Activated CD4-positive, alpha-beta T cell treated with anti-CD3 and anti-CD28 coated beads, Interleukin-2, amount 10 ng/mL, durations not matched to agents 7 days and 5 days (primary cell): ENCODE data around the gene TAX1BP1. TPM values are rescaled to one million over a fixed set of nuclear protein-coding genes. Genes with fewer than 3 reads are reported as not detected.
"Not testable (repeated sequence)": the region's sequence is repeated elsewhere in the genome, so short reads cannot be mapped to it uniquely, and the experiment has no call there.

Source experiments
- CTCF ChIA-PET: fragments of 350-600 bp; sonication (Branson Sonifier 250); formaldehyde crosslinking; loops from one replicate; lab custom pipeline; 2021; ENCODE audit warnings: antibody characterized with exemption; lab: Charles Lee
- POLR2A ChIA-PET: fragments of 350-600 bp; sonication (Branson Sonifier 250); formaldehyde crosslinking; loops from one replicate; lab custom pipeline; 2021; ENCODE audit warnings: antibody characterized with exemption; lab: Charles Lee
- DNase-seq: peaks from one replicate; pipeline ENCODE4 v3.0.0-alpha.2; 2020
- H3K27ac Mint-ChIP-seq: one replicate; pipeline ENCODE4 v1.8.0; 2021; ENCODE audit warnings: mild to moderate bottlenecking, moderate library complexity, mixed read lengths
- H3K27me3 Mint-ChIP-seq: one replicate; pipeline ENCODE4 v1.8.0; 2021; ENCODE audit warnings: mixed read lengths
- H3K36me3 Mint-ChIP-seq: one replicate; pipeline ENCODE4 v1.8.0; 2021; ENCODE audit warnings: low read depth, mixed read lengths
- H3K4me1 Mint-ChIP-seq: one replicate; pipeline ENCODE4 v1.8.0; 2021; ENCODE audit warnings: mixed read lengths
- H3K4me3 Mint-ChIP-seq: one replicate; pipeline ENCODE4 v1.8.0; 2021; ENCODE audit warnings: mild to moderate bottlenecking, moderate library complexity, mixed read lengths
- H3K9me3 Mint-ChIP-seq: one replicate; pipeline ENCODE4 v1.8.0; 2021; ENCODE audit warnings: mixed read lengths
- total RNA-seq, 2 experiments: library from RNA; stranded (reverse); gene quantifications; one replicate each; pipeline ENCODE4 v1.2.3, GENCODE V29; 2021

Gene TAX1BP1
- total RNA-seq, 2 experiments from 2014 or later: 58.8 to 65.1 TPM

- peaks cover 2% of the 10 kb centered on the region for H3K36me3 Mint-ChIP-seq
- no peak overlapping the region for H3K4me3 Mint-ChIP-seq
- no peaks in the 10 kb centered on the region for H3K9me3 Mint-ChIP-seq
- no peak for DNase-seq
- peaks cover 6% of the 10 kb centered on the region for H3K4me1 Mint-ChIP-seq
- no peaks in the 10 kb centered on the region for H3K27me3 Mint-ChIP-seq
- H3K27ac Mint-ChIP-seq: no peak overlapping the region
- ChIA-PET CTCF (interaction anchor here (1.0 kb wide), 1 partner anchor 14 kb away, joined by 3 read pairs; no protein-coding TSS in a partner anchor), POLR2A (no interaction called here)
Observed at GRCh38 chr7:27840313-27840712, 100.4 kb downstream of the TAX1BP1 start.

DNA sequence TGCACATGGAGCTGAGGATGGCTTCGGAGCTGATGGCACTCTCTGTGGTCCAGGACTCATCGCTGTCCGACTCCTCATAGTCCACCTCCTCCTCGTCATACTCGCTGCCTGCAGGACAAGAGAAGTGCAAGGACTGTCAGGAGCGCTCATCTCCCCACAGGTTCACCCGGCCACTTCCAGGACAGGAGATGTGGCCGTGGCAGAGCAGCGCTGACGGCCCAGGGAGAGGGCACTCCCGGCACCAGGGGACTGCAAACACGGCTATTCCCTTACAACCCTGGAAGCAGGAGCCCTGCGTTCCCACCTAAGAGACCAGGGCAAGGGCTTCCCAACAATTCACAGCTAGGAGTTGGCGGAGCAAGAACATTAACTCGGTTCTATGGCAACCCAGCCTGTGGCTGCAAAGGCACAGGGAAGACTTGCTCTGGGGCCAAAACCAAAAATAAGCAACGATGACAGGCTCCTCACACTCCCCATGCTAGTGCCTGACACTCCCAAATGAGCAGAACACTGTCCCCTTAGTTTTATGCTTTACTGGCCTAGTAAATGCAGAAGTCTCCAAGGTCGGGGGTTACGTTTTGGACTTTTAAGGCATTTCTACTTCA, 100.9 kb downstream of the TAX1BP1 start:
- Mint-ChIP-seq H3K27me3 (no peaks in the 10 kb centered on the region), H3K9me3 (no peaks in the 10 kb centered on the region), H3K27ac (no peak overlapping the region), H3K4me1 (peaks cover 6% of the 10 kb centered on the region), H3K36me3 (peaks cover 2% of the 10 kb centered on the region), H3K4me3 (no peak overlapping the region)
- ChIA-PET POLR2A (no interaction called here), CTCF (interaction anchor here (0.7 kb wide), 1 partner anchor 11 kb away, joined by 3 read pairs; no protein-coding TSS in a partner anchor)
- DNase-seq: no peak

- Mint-ChIP-seq H3K4me1 (peaks cover 9% of the 10 kb centered on the region), H3K27me3 (no peaks in the 10 kb centered on the region), H3K9me3 (no peaks in the 10 kb centered on the region), H3K27ac (no peak overlapping the region), H3K36me3 (no peaks in the 10 kb centered on the region), H3K4me3 (no peak overlapping the region)
- no peak for DNase-seq
- ChIA-PET POLR2A (no interaction called here), CTCF (no interaction called here)
Observed at GRCh38 chr7:27842094-27842692, 102.2 kb downstream of the TAX1BP1 start.

- POLR2A ChIA-PET: no interaction called here
- Mint-ChIP-seq H3K9me3 (no peaks in the 10 kb centered on the region), H3K27ac (no peak overlapping the region)
Observed at GRCh38 chr7:27842851-27843250, 102.9 kb downstream of the TAX1BP1 start.

DNA sequence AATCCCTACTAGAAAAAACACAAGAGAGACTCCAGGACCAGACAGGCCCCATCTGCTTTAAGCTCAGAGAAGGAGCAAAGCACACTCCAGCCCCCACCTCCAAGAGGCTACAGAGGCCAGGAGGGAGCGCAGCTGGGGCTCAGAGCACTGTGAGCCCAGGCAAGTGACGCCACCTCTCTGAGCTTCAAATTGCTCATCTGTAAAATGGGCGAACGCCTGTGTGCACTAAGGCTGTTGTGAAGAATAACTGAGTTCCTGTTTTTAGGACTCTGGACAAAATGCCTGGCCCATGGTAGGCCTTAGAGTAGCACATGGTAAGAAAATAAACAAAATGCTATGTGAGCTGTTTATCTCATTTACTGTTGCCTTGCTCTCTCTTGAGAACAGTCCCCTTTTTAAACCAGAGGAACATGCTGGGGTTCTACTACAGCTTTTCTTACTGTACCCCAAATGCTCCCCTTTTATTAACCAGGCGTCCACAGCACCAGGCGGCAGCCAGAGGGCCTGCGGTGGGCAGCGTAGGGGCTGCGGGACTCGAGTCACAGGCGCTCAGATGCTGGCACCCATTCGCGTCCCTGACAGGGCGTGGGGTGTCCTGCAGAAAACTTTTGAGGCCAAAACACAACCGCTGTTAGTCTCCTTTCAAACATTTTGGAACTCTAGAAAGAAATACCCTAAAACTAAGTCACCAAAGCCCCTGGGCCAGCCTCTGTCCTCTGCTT, 103.8 kb downstream of the TAX1BP1 start:
- no peak for DNase-seq
- peaks cover 9% of the 10 kb centered on the region for H3K4me1 Mint-ChIP-seq
- ChIA-PET POLR2A (no interaction called here), CTCF (interaction anchor here (1.3 kb wide), 1 partner anchor 9 kb away, joined by 3 read pairs; no protein-coding TSS in a partner anchor)
- H3K4me3 Mint-ChIP-seq: no peak overlapping the region
- H3K27me3 Mint-ChIP-seq: no peaks in the 10 kb centered on the region
- no peaks in the 10 kb centered on the region for H3K36me3 Mint-ChIP-seq
- H3K9me3 Mint-ChIP-seq: no peaks in the 10 kb centered on the region
- no peak overlapping the region for H3K27ac Mint-ChIP-seq

More at GRCh38 chr7:27842851-27843250, 102.9 kb downstream of the TAX1BP1 start:
- Mint-ChIP-seq H3K27me3 (no peaks in the 10 kb centered on the region), H3K36me3 (no peaks in the 10 kb centered on the region), H3K4me1 (peaks cover 9% of the 10 kb centered on the region), H3K4me3 (no peak overlapping the region)
- DNase-seq: no peak
- CTCF ChIA-PET: no interaction called here

GRCh38 chr7:27846388-27846787, 106.4 kb downstream of the TAX1BP1 start:
- DNase-seq: no peak
- Mint-ChIP-seq H3K4me3 (no peak overlapping the region), H3K27me3 (no peaks in the 10 kb centered on the region), H3K36me3 (no peaks in the 10 kb centered on the region), H3K9me3 (no peaks in the 10 kb centered on the region), H3K27ac (no peak overlapping the region), H3K4me1 (peaks cover 3% of the 10 kb centered on the region)
- ChIA-PET POLR2A (no interaction called here), CTCF (interaction anchor here (0.9 to 1.3 kb wide), 2 partner anchors 26 to 61 kb away, joined by 3 read pairs; no protein-coding TSS in a partner anchor)

- no peak overlapping the region for H3K27ac Mint-ChIP-seq
- no peak for DNase-seq
- peaks cover 6% of the 10 kb centered on the region for H3K9me3 Mint-ChIP-seq
- ChIA-PET CTCF (no interaction called here), POLR2A (no interaction called here)
- H3K27me3 Mint-ChIP-seq: peaks cover 1% of the 10 kb centered on the region
- no peak overlapping the region for H3K4me3 Mint-ChIP-seq
- H3K36me3 Mint-ChIP-seq: peaks cover 5% of the 10 kb centered on the region
- peaks cover 3% of the 10 kb centered on the region for H3K4me1 Mint-ChIP-seq
Observed at GRCh38 chr7:27850531-27850930, 110.6 kb downstream of the TAX1BP1 start.

GRCh38 chr7:27856703-27857485, 116.9 kb downstream of the TAX1BP1 start:
- H3K4me1 Mint-ChIP-seq, H3K27me3 Mint-ChIP-seq, H3K27ac Mint-ChIP-seq, H3K36me3 Mint-ChIP-seq, H3K4me3 Mint-ChIP-seq, POLR2A ChIA-PET, DNase-seq: not testable (repeated sequence)
- CTCF ChIA-PET: interaction anchor here (1.2 to 1.5 kb wide), 2 partner anchors 10 to 226 kb away, joined by 3 read pairs; no protein-coding TSS in a partner anchor
- peaks cover 11% of the 10 kb centered on the region for H3K9me3 Mint-ChIP-seq

- ChIA-PET POLR2A (no interaction called here), CTCF (interaction anchor here (0.6 to 0.9 kb wide), 3 partner anchors 48 to 1585 kb away, joined by 3 to 6 read pairs (median 5); no protein-coding TSS in a partner anchor)
- DNase-seq: no peak
- no peaks in the 10 kb centered on the region for H3K36me3 Mint-ChIP-seq
- peaks cover 3% of the 10 kb centered on the region for H3K9me3 Mint-ChIP-seq
- no peaks in the 10 kb centered on the region for H3K27me3 Mint-ChIP-seq
- no peak overlapping the region for H3K27ac Mint-ChIP-seq
- peaks cover 3% of the 10 kb centered on the region for H3K4me1 Mint-ChIP-seq
- H3K4me3 Mint-ChIP-seq: no peak overlapping the region
Observed at GRCh38 chr7:27860800-27861199, 120.8 kb downstream of the TAX1BP1 start.

DNA sequence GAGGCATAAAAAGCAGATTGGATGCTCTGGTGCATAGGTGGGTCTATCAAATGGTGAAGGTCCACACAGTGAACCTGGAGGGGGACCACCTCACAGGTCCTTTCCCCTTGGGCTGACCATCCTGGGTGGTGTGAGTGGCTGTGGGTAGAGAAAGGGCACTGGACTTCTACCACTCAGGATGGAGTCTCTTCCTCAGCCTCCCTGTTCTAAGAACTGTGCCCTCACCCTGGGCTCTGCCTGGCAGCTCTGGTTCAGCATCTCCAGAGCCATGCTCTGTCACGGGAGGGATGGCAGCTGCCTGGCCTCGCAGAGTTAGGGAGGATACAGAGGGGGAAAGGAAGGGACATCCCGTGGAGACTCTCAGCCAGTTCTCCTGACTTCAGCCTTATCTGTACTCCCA, 121.8 kb downstream of the TAX1BP1 start:
- no peaks in the 10 kb centered on the region for H3K36me3 Mint-ChIP-seq
- no peak overlapping the region for H3K4me3 Mint-ChIP-seq
- H3K9me3 Mint-ChIP-seq: peaks cover 3% of the 10 kb centered on the region
- H3K4me1 Mint-ChIP-seq: peaks cover 9% of the 10 kb centered on the region
- no peak overlapping the region for H3K27ac Mint-ChIP-seq
- no peak for DNase-seq
- CTCF ChIA-PET: interaction anchor here (1.2 kb wide), 1 partner anchor 66 kb away, joined by 3 read pairs; no protein-coding TSS in a partner anchor
- no peaks in the 10 kb centered on the region for H3K27me3 Mint-ChIP-seq
- POLR2A ChIA-PET: no interaction called here

DNA sequence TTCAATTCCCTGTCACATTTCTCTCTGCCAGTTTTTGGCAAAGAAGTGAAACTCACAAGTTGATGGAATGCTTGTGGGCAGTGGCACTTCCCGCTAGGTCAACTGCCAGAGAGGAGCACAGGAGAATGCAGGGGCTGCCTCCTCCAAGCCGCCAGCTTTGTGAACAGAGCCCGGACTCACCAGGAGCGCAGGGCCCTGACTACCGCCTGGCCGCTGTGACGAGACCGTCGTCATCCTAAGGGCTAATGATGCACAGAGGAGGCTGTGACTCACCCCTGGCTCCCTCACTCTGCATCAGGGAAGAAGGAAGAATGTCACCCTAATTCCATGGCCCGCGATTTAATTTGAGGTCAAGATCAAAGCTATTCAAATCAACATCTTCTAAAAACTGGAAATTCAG, 123.9 kb downstream of the TAX1BP1 start:
- ChIA-PET CTCF (interaction anchor here (0.8 kb wide), 1 partner anchor 218 kb away, joined by 3 read pairs; no protein-coding TSS in a partner anchor), POLR2A (no interaction called here)
- peaks cover 10% of the 10 kb centered on the region for H3K4me1 Mint-ChIP-seq

GRCh38 chr7:27866256-27866655, 126.3 kb downstream of the TAX1BP1 start:
- ChIA-PET POLR2A (no interaction called here), CTCF (interaction anchor here (0.6 kb wide), 1 partner anchor 254 kb away, joined by 3 read pairs; no protein-coding TSS in a partner anchor)
- no peaks in the 10 kb centered on the region for H3K9me3 Mint-ChIP-seq
- no peak overlapping the region for H3K4me3 Mint-ChIP-seq
- peaks cover 10% of the 10 kb centered on the region for H3K4me1 Mint-ChIP-seq
- no peaks in the 10 kb centered on the region for H3K36me3 Mint-ChIP-seq
- H3K27ac Mint-ChIP-seq: no peak overlapping the region
- no peaks in the 10 kb centered on the region for H3K27me3 Mint-ChIP-seq
- no peak for DNase-seq

More for the DNA sequence above, 123.9 kb downstream of the TAX1BP1 start:
- no peak for DNase-seq
- no peaks in the 10 kb centered on the region for H3K36me3 Mint-ChIP-seq
- no peak overlapping the region for H3K27ac Mint-ChIP-seq
- no peak overlapping the region for H3K4me3 Mint-ChIP-seq
- H3K9me3 Mint-ChIP-seq: no peaks in the 10 kb centered on the region
- H3K27me3 Mint-ChIP-seq: no peaks in the 10 kb centered on the region
